Right renal cortex interstitium (tissue), 3 donors: ENCODE results near the gene CPEB3. TPM values are rescaled to one million over a fixed set of nuclear protein-coding genes. Genes with fewer than 3 reads are reported as not detected.

ENCODE experiments used
- DNase-seq, 3 donors: peaks; one replicate each; pipeline ENCODE4 v3.0.0-alpha.2; 2013; ENCODE audit warnings: low read depth in 3 of 3, low spot score in 2 of 3
- polyA plus RNA-seq, 3 donors: library from polyadenylated mRNA; unstranded; fragments of 120-200 nt; gene quantifications; one replicate each; pipeline ENCODE4 v1.2.1, GENCODE V29; 2013; ENCODE audit not compliant: insufficient read length in 3 of 3

Gene CPEB3
- polyA plus RNA-seq, 3 donors: 3.0 to 3.3 (median 3.0) TPM

DNA sequence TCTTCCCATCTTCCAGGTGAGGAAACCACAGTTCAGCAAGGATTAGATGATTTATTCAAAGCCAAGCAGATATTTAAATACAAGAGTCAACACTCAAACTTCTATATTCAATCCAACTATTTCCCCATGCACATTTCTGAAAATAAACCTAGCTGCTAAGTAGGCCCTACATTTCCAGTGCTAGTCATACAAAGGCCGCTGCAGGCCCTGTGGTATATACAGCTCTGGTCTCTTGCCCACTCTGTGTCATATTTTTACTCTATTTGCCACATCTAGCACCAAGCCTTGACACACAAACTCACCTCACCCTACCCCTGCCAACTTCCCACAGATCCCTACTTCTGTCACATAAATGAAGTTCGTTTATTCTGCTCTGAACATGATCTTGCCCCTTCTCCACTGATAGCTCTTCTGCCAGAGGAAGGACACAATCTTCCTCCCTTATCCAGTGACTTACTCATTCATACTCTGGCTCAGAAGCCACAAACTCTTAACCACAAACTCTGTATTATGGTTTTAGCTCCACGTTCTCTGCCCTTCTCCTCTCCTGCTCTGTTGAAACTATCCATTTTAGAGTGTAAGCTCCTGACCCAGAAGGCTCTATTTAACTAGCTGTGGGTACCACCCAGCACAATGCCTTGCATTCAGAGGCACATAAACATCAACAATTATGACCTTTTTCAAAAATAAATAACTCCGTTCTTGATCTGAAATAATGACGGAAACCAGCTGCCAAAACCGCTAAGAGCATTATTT is 180.7 kb downstream of the CPEB3 start:
- DNase-seq: no peak

DNA sequence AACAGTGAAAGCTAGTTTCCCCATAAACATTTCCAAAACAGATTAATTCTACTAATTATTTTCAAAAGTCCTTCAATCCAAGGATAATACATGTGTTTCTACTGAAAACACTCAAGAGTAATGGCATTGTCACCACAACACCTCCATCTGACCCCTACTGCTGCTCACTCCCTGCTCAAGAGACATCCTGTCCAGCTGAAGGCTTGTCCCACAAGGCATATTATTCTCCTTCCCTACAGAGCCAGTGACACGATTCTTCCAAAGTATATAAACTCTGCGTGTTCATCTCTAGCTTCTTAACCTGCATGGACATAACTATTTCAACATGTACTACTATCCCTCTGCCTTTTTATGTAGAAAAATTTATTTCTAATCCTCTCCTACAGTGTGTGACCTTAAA is 182.1 kb downstream of the CPEB3 start:
- no peak for DNase-seq

DNA sequence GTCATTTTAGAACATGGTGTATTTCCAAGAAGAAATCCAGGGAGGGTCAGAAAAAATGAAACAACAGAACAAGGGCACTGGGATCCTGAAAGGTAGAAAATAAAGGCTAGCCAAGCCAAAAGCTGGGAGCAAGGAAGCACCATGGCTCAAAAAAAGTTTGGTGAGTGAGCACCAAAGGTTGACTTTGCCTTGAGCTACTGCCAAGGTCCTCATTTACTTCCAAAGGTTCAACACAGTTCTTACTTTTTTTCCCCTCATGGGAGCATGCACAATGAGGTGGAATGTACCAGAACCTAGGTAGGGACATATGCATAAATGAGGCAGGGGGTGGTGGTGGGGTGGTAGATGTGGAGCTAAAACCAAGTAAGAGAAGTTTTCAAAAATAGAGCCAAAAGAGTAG is 182.8 kb downstream of the CPEB3 start:
- DNase-seq: no peak

DNA sequence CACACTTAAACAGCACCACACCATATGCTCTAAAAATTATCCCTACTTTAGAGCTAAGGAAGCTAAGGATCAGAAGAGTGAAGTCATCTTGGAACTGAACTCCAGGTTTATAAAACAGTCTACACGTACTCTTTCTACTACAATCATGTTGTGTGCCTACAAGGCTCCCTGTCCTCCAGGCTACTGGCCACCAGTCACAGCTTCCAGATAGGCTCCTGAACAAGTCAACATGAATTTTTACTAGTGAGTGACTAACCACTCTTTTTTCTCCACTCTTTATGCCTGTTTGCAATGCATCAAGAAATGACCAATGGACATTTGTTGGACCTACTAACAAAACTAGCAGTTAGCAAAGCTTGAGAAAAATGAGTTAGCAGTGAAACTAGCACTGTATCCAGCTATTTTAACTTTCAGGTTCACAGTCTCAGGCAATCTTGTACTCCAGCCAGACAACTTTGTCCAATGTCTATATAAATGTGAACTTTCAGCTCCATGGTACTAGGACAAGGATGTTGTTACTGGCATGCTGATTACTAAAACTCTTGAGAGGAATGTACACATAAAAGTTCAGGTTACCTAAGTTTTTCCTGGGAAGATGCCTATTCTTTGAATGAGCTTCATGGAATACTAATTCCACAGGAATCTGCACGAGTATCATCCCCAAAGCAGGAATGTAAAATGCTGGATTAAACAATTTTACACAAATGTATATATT is 187.3 kb downstream of the CPEB3 start:
- DNase-seq: no peak

DNA sequence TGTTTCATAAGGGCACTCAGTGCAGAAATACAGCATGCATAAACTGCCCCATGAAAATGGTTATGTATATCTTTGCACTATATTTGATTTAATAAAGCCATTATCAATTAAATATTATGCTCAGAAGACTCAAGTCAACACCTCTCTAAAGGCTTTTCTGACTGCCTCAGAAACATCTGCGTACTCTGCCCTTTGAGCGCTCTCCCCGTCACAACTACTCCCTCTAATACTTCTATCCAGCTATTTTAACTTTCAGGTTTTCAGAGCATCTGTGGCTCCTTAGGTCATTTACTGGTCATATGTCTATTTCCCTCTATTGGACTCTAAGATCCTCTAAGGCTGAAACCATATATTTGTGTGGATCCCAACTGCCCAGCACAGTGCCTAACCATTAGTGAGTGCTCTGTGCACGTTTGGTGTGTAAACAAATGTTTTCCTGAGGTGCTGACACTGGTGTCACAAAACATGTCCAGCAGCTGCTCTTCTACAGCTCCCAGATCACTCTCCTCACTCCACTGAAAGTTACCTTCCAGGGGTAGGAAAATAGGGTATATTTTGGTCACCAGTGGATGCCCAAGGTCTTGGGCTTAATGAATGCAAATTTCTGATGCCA is 188.2 kb downstream of the CPEB3 start:
- DNase-seq: no peak

DNA sequence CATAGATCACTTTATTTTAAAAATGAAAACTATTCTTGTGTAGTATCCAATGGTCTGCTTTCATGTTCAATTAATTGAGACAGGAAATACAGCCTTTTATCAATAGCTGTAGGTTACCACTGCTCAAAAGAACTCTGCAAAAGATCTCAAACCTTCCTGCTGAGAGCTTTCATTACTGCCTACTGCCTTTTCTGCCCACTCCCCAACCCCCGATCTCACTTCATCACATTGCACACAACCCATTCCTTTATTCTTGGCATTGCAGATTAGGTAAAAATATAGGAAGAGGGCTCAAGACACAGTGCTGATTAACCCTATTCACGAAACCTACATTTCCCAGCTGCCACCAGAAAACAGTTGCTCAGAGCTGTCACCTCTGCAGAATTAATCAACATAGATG is 195.9 kb downstream of the CPEB3 start:
- DNase-seq: no peak

DNA sequence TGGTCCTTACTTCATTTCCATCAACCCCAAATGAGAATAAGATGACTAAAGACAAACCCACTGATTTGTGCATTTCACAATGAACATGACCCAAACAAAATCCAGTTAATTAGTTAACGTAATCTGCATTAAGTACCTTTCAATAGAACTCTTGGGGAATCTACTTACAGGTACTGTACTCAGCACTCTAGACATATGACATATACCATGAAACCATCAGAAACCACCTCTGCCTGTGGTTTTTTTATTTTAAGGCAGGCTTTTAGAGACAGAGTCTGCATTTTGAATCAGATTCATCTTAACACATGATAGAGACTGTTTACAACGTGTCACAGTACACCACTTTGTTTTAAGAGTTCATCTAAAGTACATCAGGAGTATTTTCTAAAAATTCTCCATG is 198.9 kb downstream of the CPEB3 start:
- no peak for DNase-seq

DNA sequence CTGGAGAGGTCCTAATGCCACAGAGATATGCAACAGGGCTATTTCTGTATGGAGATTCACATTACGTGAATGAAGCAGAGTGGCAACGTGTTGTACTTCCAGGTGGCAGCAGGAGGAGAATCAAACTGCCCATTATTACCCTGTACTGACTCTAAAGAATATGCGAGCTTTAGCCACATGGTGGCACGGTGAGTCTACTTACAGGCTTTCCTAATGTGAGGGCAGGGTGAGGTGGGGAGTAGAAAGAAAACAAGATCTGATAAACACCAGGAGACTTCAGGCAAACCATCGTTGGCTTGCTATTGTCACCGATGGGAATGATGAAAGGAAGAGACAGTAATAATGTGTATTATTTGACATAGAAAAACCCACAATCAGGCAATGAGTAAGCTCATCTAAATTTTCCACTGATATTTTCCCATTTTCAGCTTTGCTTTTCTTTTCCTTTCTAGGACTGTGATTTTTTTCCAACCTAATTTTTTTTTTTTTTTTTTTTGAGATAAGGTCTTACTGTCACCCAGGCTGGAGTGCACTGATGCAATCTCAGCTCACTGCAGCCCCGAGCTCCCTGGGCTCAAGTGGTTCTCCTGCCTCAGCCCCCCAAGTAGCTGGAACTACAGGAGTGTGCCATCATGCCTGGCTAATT is 203.0 kb downstream of the CPEB3 start:
- DNase-seq: peak; percentile 58 to 74 (median 71)

DNA sequence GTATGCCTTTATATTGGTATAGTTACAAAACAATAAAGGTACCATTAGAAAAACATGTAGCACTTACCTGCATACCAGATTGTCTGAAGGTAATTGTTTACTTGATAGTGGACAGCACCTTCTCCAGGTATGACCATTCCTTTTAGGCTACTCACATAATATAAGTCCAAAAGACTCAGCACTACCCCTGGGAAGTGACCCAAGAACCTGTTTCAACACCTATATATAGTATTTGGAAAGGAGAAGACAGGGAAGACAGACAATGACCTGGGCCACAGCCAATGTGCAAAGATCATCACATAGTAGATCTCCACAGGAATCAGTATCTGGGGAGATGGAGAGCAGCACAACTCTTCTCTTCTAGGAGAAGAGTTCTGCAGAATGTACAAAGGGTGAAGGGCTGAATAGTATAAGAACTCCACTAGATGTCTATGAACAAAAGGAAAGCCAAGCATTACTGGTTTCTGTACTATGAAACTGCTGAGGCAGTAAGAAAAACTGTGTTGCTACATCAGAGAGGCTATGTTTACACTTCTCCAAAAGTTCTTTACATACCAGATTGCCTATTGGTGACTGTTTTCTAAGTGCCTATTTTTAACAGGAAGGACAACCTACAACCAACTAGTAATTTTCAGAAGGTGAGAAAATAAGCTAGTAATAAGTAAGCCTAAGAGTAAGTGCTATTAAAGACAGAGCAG is 208.1 kb downstream of the CPEB3 start:
- DNase-seq: no peak

DNA sequence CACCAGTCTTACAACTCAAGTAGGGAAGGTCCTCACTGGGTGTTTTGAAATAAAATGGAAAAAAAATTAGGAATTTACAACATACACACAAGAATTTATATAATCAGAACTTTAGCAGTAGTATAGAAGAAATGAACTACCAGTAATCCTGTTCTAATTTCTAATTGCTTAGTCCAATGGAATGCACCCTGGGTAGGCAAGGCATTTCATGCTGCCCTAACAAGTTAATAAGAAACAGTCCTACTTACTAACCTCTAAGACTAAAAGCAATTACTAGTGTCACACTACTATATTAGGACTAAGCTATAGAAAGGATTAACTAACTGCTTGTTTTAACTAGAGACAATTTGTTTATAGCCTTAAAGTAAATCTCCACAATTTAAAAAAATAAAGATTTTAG is 209.2 kb downstream of the CPEB3 start:
- DNase-seq: no peak

DNA sequence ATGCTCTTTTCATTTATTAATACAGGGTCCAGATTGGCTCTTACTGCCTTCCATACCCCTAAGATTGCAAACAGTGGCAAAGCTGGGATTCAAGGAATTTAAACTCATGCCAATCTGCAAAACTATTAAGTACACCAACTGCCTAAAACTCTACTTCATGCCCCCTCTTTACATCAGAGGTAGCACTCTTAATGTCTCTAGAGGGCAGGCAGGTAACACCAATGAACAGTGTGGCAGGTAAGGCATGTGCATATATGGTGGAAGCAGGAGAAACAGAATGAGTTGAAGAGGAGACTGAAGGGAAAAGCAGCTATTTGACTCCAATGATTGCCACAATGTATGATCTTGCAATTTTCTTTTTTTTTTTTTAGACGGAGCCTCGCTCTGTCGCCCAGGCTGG is 210.6 kb downstream of the CPEB3 start:
- DNase-seq: no peak

DNA sequence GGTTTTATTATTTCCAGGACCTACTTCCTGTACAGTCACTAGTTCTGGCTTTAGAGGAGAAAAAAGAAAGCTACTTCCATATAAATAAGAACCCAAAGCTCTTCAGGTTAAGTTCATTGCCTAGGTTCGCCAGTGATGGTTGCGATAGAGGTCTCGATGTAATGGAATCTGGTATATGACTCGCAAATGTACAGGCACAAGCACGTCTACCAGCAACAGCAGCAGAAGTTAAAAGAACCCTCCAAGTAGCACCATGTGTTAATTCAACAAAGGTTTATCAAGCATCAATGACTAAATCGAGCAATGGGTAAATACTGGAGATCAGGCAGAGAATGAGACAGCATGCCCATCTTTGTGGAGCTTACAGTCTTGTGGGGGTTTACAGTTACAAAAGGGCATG is 211.9 kb downstream of the CPEB3 start:
- no peak for DNase-seq

DNA sequence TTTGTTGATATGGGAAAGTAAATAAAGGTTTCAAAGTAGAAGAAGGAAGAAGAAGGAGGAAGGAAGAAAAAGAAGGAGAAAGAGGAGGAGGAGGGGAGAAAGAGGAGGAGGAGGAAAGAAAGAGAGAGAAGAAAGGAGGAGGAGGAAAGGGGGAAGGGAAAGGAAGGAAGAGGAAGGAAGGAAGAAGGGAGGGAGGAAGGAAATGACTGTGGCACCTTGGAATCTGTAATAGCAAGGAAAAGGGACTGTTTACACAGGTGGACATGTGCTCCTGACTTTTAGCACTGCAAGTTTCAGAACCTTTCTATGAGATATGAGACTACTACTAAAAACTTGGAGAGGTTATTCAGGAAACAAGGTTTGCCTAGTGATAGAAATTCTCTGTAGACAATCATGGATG is 214.2 kb downstream of the CPEB3 start:
- no peak for DNase-seq

DNA sequence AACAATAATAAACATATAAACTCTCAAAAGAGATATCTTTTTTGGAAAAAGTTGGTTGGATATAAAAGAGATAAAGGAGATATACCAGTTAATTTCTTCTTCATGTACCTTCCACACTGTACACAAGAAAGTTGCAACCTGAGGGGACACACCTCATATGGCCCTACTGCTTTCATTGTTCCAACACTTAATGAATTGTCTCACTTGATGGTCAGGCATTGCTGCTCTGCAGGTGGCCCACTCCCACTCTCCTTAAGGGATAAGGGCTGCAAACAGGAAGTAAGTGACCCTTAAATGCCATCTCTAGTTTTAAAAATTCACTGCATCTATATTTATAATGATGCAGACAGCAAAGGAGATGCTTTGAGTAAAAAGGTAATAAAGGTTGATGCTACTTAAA is 215.0 kb downstream of the CPEB3 start:
- no peak for DNase-seq

DNA sequence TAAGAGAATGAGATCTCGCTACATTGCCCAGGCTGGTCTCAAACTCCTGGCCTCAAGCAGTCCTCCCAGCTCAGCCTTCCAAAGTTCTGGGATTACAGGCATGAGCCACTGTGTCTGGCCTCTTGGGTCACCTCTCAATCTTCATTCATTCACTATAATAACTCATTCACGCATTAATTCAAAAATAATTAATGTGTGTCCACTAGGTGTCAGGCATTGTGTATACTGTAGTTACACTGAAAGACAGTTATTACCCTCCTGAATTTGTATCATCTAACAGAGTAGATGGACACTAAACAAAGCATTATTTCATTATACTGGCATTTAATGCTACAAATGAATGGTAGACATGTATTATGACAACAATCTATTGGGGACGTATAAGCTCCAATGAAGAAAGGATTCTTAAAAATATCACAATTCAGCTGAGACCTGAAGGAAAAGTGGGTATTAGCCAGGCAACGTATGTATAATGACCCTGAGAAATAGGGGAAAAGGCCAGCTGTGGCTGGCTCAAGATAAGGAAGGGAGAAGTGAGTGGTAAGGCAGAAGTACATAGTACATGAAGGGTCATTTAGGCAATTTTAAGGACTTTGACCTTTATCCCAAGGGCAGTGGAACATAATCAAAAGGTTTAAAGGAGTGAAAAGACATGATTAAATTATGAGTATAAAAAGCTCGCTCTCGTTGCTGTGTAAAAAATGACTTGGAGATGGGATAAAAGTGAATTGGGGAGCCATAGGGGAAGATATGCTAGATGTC is 216.6 kb downstream of the CPEB3 start:
- no peak for DNase-seq

DNA sequence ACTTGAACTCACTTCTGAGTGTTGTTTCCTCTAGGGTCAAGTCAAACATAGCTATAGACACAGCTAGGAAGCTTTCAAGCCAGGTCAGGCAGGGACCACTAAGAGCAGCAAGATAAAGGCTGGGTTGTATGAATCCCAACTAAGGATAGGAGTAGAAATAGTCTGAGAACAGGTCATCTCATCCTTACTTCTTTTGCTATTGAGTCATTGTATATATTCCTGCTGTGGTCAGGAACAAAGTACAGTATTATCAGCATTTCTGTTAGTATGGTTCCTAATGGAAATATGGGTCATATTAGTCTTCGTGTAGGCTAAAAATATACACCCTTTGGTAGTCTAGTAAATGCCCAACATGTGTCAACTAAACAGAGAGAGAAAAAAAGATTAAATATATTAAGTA is 222.0 kb downstream of the CPEB3 start:
- DNase-seq: no peak

DNA sequence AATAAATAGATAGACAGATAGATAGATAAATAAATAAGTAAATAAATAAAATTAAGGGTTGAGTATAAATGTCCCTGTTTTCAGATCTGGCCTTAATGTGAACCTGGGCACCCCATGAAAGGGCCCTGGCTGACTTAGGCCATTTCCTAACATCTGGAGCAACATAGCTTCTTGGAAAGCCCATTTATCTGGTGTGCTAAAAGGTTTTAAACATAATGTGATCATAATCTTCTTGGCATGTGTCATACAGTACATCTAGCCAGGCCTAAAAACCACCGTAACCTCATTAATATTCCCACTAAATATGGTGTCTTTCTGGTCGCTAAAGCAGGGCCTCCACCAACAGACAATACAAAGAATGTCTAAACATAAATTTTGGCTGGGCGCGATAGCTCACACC is 224.5 kb downstream of the CPEB3 start:
- no peak for DNase-seq

DNA sequence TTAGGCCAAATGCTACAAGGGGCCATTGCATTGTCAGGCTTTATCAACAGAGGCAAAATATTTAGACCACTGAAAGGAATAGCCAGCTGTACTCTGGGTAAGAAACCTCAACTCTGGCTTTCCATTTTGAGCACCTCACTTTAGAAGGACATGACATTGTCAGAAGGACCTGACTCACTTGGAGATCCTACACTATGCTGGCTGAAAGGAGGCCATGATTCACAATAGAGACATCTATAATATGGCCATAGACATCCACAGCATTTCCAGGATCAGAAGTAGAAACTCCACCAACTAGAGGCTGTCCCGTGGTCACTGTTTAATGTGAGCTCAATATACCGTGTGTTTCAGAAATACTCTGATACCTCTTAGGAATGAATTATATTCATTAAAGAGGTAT is 226.4 kb downstream of the CPEB3 start:
- no peak for DNase-seq

DNA sequence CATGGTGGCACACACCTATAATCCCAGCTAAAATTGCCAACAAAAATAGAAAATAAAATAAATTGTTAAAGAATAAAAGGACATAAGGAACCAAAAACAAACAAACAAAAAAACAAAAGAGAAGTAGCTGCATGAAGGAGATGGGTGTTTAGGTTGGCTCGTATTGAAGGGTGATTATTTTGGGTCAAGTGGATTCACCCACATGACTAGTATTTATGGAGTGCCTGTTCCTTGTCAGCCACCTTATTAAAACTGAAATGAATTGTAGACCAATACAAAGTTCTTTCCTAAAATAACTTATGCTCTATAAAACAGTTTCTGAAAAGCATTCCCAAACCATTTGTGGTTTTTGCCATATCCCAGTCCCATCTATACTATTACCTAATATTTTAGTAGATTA is 228.6 kb downstream of the CPEB3 start:
- no peak for DNase-seq

DNA sequence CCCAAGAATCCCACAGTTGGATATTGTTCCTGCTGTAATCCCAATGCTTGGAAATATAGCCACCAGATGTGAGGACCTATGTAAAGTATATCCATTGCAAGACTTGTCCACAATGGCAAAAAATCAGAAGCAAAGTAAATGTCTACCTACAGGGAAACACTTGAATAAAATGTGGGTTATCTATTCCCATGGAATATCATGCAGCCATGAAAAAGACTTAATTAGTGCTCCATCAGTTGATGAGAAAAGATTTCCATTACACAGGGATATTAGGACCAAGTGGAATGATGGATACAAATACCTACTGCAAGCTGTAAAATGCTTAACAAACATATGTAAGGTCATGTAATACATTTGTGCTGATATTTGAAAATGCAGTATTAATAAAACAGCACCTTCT is 236.1 kb downstream of the CPEB3 start:
- DNase-seq: no peak
